Fibroblast of mammary gland (primary cell): Measurements from ENCODE around the gene GPX4.
A peak's percentile ranks its signal among the peaks of the same experiment; 100 is the strongest.

Experiments
- DNase-seq: peaks from one replicate; pipeline ENCODE4 v3.0.0-alpha.2; 2010; ENCODE audit warnings: low read depth
- H3K4me3 ChIP-seq: 2 replicates; pipeline ENCODE4 v1.5.1; 2011; ENCODE audit warnings: low read depth, mild to moderate bottlenecking, low read length, moderate library complexity; ENCODE audit not compliant: control insufficient read depth
- CTCF ChIP-seq: conservative IDR thresholded peaks from 2 replicates; pipeline ENCODE4 v1.5.1; 2011; ENCODE audit warnings: low read depth, low read length, inconsistent platforms; ENCODE audit not compliant: control insufficient read depth, insufficient read depth

The GPX4 gene

GRCh38 chr19:1103708-1104310 lies at the start of gene GPX4:
GPX4 (plus strand) TSS chr19:1103994; CDS start chr19:1104044, 50 bp downstream.
- peak; percentile 99 for DNase-seq
- no peak for TF ChIP-seq CTCF
- H3K4me3 ChIP-seq: peak within 1 kb of the TSS; percentile 61

GRCh38 chr19:1054102-1055027 lies 49.4 kb upstream of the GPX4 start:
- TF ChIP-seq CTCF: no peak
- no peak for DNase-seq
- no peak overlapping the region for H3K4me3 ChIP-seq

GRCh38 chr19:1055028-1055425 lies 48.8 kb upstream of the GPX4 start:
- TF ChIP-seq CTCF: no peak
- no peak overlapping the region for H3K4me3 ChIP-seq
- no peak for DNase-seq

- no peak for DNase-seq
- no peak for TF ChIP-seq CTCF
- no peak overlapping the region for H3K4me3 ChIP-seq
Measured at GRCh38 chr19:1055886-1056620, 47.7 kb upstream of the GPX4 start.

GRCh38 chr19:1057176-1057855 lies 46.5 kb upstream of the GPX4 start:
- peak; percentile 75 for DNase-seq
- H3K4me3 ChIP-seq: no peak overlapping the region
- no peak for TF ChIP-seq CTCF

- H3K4me3 ChIP-seq: no peak overlapping the region
- no peak for TF ChIP-seq CTCF
- DNase-seq: no peak
Measured at GRCh38 chr19:1058112-1058511, 45.7 kb upstream of the GPX4 start.
